Measurements from ENCODE around the gene CCDC57.

CCDC57 gene

DNA sequence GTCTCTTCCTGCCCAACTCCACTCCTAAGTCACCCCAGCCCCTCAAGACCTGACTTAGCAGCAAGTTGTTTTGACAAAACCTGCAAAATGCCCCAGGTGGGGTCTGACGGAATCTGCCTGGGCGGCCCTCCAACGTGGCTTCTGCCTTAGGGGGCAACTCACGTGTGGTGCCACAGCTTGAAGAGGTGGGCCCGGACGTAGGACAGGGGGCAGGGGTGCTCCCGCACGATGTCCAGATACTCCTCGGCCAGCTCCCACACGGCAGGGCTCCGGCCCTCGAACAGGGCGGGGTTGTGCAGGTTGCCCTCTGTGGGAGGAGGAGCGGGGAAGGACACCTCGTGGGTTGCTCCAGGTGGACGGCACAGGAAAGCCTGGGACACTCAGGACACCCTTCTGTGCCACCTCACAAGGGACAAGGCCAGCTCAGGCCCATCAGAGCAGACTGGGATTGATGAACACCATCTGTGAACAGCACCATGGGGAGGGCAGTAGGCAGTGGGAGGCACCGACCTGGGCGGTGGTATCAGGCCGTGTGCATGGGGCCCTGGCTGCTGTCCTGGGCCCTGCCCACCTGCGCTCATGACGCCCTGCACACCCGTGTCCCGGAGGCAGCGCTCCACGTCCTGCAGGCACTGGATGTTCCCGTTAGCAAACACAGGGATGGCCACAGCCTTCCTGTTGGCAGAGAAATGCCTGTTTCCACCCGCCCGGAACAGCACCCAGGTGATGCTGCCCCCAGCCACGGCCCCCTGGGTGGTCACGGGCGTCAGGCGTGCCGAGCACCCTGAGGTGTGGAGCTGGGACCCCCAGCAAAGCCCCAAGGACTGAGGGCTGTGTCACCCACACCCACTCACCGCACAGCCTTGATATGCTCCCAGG, 151.4 kb downstream of the CCDC57 start:
- TF ChIP-seq, protein P1, sequence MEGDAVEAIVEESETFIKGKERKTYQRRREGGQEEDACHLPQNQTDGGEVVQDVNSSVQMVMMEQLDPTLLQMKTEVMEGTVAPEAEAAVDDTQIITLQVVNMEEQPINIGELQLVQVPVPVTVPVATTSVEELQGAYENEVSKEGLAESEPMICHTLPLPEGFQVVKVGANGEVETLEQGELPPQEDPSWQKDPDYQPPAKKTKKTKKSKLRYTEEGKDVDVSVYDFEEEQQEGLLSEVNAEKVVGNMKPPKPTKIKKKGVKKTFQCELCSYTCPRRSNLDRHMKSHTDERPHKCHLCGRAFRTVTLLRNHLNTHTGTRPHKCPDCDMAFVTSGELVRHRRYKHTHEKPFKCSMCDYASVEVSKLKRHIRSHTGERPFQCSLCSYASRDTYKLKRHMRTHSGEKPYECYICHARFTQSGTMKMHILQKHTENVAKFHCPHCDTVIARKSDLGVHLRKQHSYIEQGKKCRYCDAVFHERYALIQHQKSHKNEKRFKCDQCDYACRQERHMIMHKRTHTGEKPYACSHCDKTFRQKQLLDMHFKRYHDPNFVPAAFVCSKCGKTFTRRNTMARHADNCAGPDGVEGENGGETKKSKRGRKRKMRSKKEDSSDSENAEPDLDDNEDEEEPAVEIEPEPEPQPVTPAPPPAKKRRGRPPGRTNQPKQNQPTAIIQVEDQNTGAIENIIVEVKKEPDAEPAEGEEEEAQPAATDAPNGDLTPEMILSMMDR (IDR thresholded peaks at IDR 0.05; ENCODE audit: low read depth, low read length) = no peak
- DNase-seq (ENCODE audit: extremely low read depth, low read depth) = no peak

DNA sequence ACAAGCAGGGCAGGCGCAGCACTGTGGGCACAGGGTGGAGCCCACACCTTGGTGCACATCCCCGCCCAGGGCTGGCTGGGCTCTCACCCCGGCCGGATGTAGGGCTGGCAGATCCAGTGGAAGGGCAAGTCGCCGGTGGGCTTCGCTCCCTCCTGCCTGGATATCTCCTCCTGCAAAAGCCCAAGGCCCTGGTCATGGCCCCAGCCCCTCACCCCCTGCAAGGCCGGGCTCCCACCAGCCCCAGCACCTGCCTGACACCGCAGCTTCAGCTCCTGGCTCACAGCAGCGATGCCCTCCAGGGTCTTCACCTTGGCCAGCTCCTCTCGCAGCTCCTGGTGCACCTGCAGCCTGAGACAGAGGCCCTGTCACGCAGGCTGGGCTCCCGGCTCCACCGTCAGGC, 152.0 kb downstream of the CCDC57 start:
- TF ChIP-seq, protein P1 (IDR thresholded peaks at IDR 0.05; ENCODE audit: low read depth, low read length) = no peak
- DNase-seq (ENCODE audit: extremely low read depth, low read depth) = no peak

DNA sequence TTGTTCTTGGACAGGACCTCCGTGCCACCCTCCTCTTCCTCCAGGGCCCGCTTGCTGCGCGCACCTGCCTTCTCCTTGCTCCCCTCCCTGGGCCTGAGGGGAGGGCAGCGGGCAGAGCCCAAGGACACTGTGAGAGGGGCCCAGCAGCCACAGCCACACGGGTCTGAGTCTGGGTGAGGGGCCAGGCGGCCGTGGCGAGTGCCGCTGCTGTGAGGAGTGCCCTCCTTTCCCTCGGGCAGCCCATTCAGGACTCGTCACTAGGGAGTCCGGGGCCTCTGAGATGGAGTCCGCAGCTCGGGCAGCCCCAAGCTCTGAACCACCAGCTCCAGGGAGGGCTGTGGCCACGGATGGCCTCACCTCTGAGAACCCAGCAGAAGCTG, 152.7 kb downstream of the CCDC57 start:
- DNase-seq (ENCODE audit: extremely low read depth, low read depth) = no peak
- TF ChIP-seq, protein P1 (IDR thresholded peaks at IDR 0.05; ENCODE audit: low read depth, low read length) = no peak

DNA sequence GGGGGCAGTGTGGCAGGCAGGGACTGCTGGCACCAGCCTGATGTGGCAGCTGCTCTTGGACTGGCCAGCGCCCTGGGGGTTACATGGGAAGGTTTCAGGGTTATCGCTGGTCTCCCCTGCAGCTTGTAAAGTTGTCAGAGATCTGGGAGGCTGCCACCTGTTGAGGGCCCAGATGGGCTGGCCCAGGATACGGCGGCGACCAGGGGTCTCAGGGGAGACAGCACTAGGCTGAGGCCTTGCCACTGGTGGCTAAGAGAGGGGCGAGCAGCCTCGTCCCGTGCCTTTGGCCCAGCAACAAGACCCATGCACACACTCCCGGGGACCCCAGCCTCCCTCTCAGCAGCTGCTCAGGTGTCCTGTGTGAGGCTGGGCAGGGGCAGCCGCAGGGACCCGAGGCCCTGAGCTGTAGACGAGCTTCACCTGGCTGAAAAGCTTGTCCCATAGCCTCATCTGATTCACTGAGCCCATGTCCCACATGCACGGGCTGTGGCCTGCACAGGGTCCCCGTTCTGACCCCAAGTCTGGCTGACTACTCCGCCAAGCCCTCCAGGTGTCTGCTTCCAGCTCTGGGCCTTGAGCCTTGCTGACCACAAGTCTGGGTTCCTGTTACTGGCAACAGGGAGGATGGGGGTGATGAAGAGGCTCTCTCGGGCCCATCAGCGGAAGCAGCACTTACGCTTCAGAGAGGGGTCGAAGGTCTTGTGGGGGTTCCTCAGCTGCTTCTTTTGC, 153.2 kb downstream of the CCDC57 start:
- no peak for DNase-seq (ENCODE audit: extremely low read depth, low read depth)
- TF ChIP-seq, protein P1 (IDR thresholded peaks at IDR 0.05; ENCODE audit: low read depth, low read length) = no peak

DNA sequence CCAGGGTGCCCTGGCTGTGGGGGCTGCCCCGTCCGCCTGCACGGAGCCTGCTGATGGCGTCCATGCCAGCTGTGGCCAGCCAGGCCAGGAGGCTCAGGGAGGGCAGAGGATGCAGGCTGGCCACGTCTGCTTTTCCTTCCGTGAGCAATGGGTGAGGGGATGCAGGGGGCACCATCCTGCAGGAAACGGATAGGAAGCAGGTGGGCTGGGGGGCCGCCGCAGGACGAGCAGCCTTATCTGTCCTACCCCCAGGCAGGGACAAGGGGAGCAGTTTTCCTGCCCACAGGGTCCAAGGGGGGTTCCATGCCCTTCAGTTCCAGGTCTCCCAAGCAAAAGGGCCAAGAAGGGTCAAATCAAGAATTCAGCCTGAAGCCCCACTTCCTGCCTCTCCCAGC, 153.8 kb downstream of the CCDC57 start:
- DNase-seq (ENCODE audit: extremely low read depth, low read depth) = no peak
- TF ChIP-seq, protein P1 (IDR thresholded peaks at IDR 0.05; ENCODE audit: low read depth, low read length) = no peak

DNA sequence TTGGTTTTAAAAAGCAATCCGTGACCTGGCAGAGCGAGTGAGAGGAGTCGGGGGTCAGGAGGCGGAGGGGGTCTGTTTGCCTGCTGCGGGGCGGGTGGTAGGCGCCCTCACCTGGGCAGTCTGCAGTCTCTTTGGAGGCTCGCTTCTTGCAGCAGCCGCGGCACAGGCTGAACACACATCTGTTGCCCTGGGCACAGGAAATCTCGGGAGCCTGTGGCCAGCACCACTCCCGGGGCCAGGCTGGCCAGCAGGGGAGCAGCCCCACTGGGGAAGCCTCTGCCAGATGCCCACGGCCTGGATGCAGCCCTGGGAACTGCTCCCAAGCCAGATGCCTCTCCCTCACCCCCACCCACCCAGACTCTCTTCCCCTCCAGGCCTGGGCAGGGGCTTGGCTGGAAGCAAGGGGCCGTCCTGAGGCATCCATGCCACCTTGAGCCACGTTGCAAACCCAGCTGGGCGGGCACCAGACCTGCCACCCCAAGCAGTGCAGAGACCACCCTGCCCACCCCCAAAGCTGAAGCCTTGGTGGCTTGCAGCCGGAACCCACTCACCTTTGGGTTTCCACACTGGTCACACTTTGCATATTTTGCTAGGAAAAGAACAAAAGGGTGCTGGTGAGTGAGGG, 154.3 kb downstream of the CCDC57 start:
- no peak for DNase-seq (ENCODE audit: extremely low read depth, low read depth)
- TF ChIP-seq, protein P1 (IDR thresholded peaks at IDR 0.05; ENCODE audit: low read depth, low read length) = no peak
